PFSK-1 (cell line): ENCODE data around the gene TMEM178A.

Experiments used
- POLR2AphosphoS5 ChIP-seq: IDR thresholded peaks from 2 replicates; pipeline ENCODE4 v1.6.1; 2012; ENCODE audit warnings: low read depth, mild to moderate bottlenecking, control low read depth, low read length, moderate library complexity
- SIN3A ChIP-seq: IDR thresholded peaks from 2 replicates; pipeline ENCODE4 v1.6.1; 2012; ENCODE audit warnings: mild to moderate bottlenecking, low read length, moderate library complexity, borderline replicate concordance; ENCODE audit not compliant: insufficient read depth
- TF ChIP-seq, protein P1 (sequence below), 2 experiments: IDR thresholded peaks; 2 replicates each; pipeline versions ENCODE4 v1.6.1 to v1.8.0; 2011 to 2012; ENCODE audit warnings: low read depth in 2 of 2, low read length in 2 of 2, control low read depth in 1 of 2, inconsistent platforms in 1 of 2, mild to moderate bottlenecking in 1 of 2, moderate library complexity in 1 of 2; ENCODE audit not compliant: insufficient read depth in 1 of 2

- TF ChIP-seq POLR2AphosphoS5 = no peak
- TF ChIP-seq, protein P1, sequence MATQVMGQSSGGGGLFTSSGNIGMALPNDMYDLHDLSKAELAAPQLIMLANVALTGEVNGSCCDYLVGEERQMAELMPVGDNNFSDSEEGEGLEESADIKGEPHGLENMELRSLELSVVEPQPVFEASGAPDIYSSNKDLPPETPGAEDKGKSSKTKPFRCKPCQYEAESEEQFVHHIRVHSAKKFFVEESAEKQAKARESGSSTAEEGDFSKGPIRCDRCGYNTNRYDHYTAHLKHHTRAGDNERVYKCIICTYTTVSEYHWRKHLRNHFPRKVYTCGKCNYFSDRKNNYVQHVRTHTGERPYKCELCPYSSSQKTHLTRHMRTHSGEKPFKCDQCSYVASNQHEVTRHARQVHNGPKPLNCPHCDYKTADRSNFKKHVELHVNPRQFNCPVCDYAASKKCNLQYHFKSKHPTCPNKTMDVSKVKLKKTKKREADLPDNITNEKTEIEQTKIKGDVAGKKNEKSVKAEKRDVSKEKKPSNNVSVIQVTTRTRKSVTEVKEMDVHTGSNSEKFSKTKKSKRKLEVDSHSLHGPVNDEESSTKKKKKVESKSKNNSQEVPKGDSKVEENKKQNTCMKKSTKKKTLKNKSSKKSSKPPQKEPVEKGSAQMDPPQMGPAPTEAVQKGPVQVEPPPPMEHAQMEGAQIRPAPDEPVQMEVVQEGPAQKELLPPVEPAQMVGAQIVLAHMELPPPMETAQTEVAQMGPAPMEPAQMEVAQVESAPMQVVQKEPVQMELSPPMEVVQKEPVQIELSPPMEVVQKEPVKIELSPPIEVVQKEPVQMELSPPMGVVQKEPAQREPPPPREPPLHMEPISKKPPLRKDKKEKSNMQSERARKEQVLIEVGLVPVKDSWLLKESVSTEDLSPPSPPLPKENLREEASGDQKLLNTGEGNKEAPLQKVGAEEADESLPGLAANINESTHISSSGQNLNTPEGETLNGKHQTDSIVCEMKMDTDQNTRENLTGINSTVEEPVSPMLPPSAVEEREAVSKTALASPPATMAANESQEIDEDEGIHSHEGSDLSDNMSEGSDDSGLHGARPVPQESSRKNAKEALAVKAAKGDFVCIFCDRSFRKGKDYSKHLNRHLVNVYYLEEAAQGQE (IDR thresholded peaks at IDR 0.05; ENCODE audit: insufficient read depth in 1 of 2, low read depth in 2 of 2, low read length in 2 of 2) = no peak
- TF ChIP-seq SIN3A = no peak
Measured at GRCh38 chr2:39683022-39683699, 17.4 kb downstream of the TMEM178A start.
